PC-9 (cell line): ENCODE data around the gene THADA. TPM values are rescaled to one million over a fixed set of nuclear protein-coding genes. Genes with fewer than 3 reads are reported as not detected.
A peak's percentile ranks its signal among the peaks of the same experiment; 100 is the strongest.

ENCODE experiments used
- BruUV-seq: library from RNA; stranded (reverse); fragments of 400-500 nt; replicated peaks from 2 replicates; lab custom pipeline; 2021; lab: Mats Ljungman, UMichigan
- CTCF ChIA-PET: fragments of 300-600 bp; sonication (Branson Sonifier 250); formaldehyde crosslinking; loops from one replicate; lab custom pipeline; 2022; ENCODE audit warnings: antibody characterized with exemption; lab: Charles Lee
- POLR2A ChIA-PET: fragments of 300-600 bp; sonication (Branson Sonifier 250); formaldehyde crosslinking; loops from one replicate; lab custom pipeline; 2022; ENCODE audit warnings: antibody characterized with exemption; ENCODE audit not compliant: unreplicated experiment; lab: Charles Lee
- DNase-seq, 2 experiments: peaks; one replicate each; pipeline versions ENCODE4 v3.0.0 to v3.0.0-alpha.2; 2015 to 2022; ENCODE audit warnings: mixed read lengths in 1 of 2
- H2AFZ ChIP-seq: fragments of 200-600 bp; sonication (generic); 2 replicates; pipeline ENCODE4 v1.8.1; 2017; ENCODE audit warnings: antibody characterized with exemption
- H3F3A ChIP-seq: fragments of 200-600 bp; sonication (generic); 2 replicates; pipeline ENCODE4 v1.8.1; 2017; ENCODE audit warnings: antibody characterized with exemption, mild to moderate bottlenecking, low read depth; ENCODE audit not compliant: insufficient read depth
- H3K27ac ChIP-seq: fragments of 200-600 bp; sonication (generic); 2 replicates; pipeline ENCODE4 v1.6.1; 2016; ENCODE audit warnings: mixed run types
- H3K27me3 ChIP-seq: fragments of 200-600 bp; sonication (generic); 2 replicates; pipeline ENCODE4 v1.6.1; 2016; ENCODE audit warnings: low read depth, mixed run types; ENCODE audit not compliant: insufficient read depth
- H3K36me3 ChIP-seq: fragments of 200-600 bp; sonication (generic); 2 replicates; pipeline ENCODE4 v1.6.1; 2016; ENCODE audit warnings: low read depth, mixed run types
- H3K4me1 ChIP-seq: fragments of 200-600 bp; sonication (generic); replicated peaks from 2 replicates; pipeline ENCODE4 v1.6.1; 2016; ENCODE audit warnings: mixed run types; ENCODE audit not compliant: insufficient read depth
- H3K4me2 ChIP-seq: fragments of 200-600 bp; sonication (generic); 2 replicates; pipeline ENCODE4 v1.6.1; 2017; ENCODE audit warnings: mixed run types
- H3K4me3 ChIP-seq: fragments of 200-600 bp; sonication (generic); 2 replicates; pipeline ENCODE4 v1.6.1; 2016; ENCODE audit warnings: mixed run types
- H3K79me2 ChIP-seq: fragments of 200-600 bp; sonication (generic); 2 replicates; pipeline ENCODE4 v1.6.1; 2017; ENCODE audit warnings: low read depth, mixed run types
- H3K9me2 ChIP-seq: fragments of 200-600 bp; sonication (generic); 2 replicates; pipeline ENCODE4 v1.8.1; 2017; ENCODE audit warnings: mild to moderate bottlenecking; ENCODE audit not compliant: insufficient read depth
- H3K9me3 ChIP-seq: fragments of 200-600 bp; sonication (generic); 2 replicates; pipeline ENCODE4 v1.8.1; 2016; ENCODE audit warnings: low read depth; ENCODE audit not compliant: insufficient read depth
- H4K20me1 ChIP-seq: fragments of 200-600 bp; sonication (generic); 2 replicates; pipeline ENCODE4 v1.8.1; 2017; ENCODE audit not compliant: insufficient read depth
- CTCF ChIP-seq: fragments of 200-600 bp; sonication (generic); conservative IDR thresholded peaks from 2 replicates; pipeline ENCODE4 v1.6.1; 2017; ENCODE audit warnings: mixed run types, antibody characterized with exemption, mild to moderate bottlenecking, moderate library complexity
- EZH2 ChIP-seq: fragments of 200-600 bp; sonication (generic); IDR thresholded peaks from 2 replicates; pipeline ENCODE4 v1.8.0; 2017; ENCODE audit warnings: antibody characterized with exemption, low read depth
- intact Hi-C: fragments of 100-400 bp; cut with micrococcal nuclease; formaldehyde crosslinking; loops from one replicate; pipeline ENCODE4 v1.10.0; 2022; ENCODE audit not compliant: unreplicated experiment
- total RNA-seq: library from RNA; stranded (reverse); gene quantifications from 2 replicates; pipeline ENCODE4 v1.2.3, GENCODE V29; 2021

Gene THADA
- total RNA-seq, 1 experiment from 2014 or later = 28.1 TPM

GRCh38 chr2:43226955-43227829 lies 368.6 kb downstream of the THADA start:
- Histone ChIP-seq H2AFZ (peak overlapping the region; percentile 78), H3K4me2 (peak overlapping the region; percentile 94), H3K4me1 (peaks cover 29% of the 10 kb centered on the region), H3K4me3 (peak overlapping the region; percentile 72), H3K27me3 (no peaks in the 10 kb centered on the region), H3K36me3 (peaks cover 18% of the 10 kb centered on the region), H3K9me2 (no peaks in the 10 kb centered on the region), H3F3A (peaks cover 57% of the 10 kb centered on the region), H3K9me3 (no peaks in the 10 kb centered on the region), H3K79me2 (peaks cover 58% of the 10 kb centered on the region), H3K27ac (peak overlapping the region; percentile 92), H4K20me1 (0 out of 2 replicates have a peak, but pooled peaks cover 9% of the 10 kb centered on the region)
- intact Hi-C loops = loop anchor here (1.0 to 5.0 kb wide), 11 partner anchors 48 to 257 kb away; no protein-coding TSS in a partner anchor
- CTCF ChIA-PET = interaction anchor here (0.6 to 1.4 kb wide), 8 partner anchors 19 to 264 kb away, joined by 3 to 9 read pairs (median 4); no protein-coding TSS in a partner anchor
- POLR2A ChIA-PET = interaction anchor here (0.5 to 1.2 kb wide), 21 partner anchors 42 to 774 kb away, joined by 3 to 19 read pairs (median 4); partner anchors contain the start of gene THADA
- TF ChIP-seq CTCF = peak; percentile 63; the same call in 1 of the 2 replicates
- no peak for TF ChIP-seq EZH2
- DNase-seq = peak; percentile 84 to 91
- TSS peak; percentile 40 for BruUV-seq

- H3K4me3 ChIP-seq = peak within 1 kb of the TSS; percentile 72
- peaks cover 19% of the 10 kb centered on the region for H3K36me3 ChIP-seq
- TF ChIP-seq CTCF (no peak), EZH2 (no peak)
- H3K4me2 ChIP-seq = peak within 1 kb of the TSS; percentile 99
- peaks cover 65% of the 10 kb centered on the region for H3K79me2 ChIP-seq
- DNase-seq = peak; percentile 88 to 99
- peak within 1 kb of the TSS; percentile 92 for H3K27ac ChIP-seq
- H3K4me1 ChIP-seq = peaks cover 34% of the 10 kb centered on the region
- intact Hi-C loops = loop anchor here (1.0 to 5.0 kb wide), 7 partner anchors 48 to 241 kb away; no protein-coding TSS in a partner anchor
- H4K20me1 ChIP-seq = 0 out of 2 replicates have a peak, but pooled peaks cover 9% of the 10 kb centered on the region
- no peaks in the 10 kb centered on the region for H3K27me3 ChIP-seq
- BruUV-seq = no TSS peak
- peak within 1 kb of the TSS; percentile 78 for H2AFZ ChIP-seq
- CTCF ChIA-PET = interaction anchor here (0.6 to 1.4 kb wide), 5 partner anchors 56 to 258 kb away, joined by 3 to 9 read pairs (median 4); no protein-coding TSS in a partner anchor
- H3K9me3 ChIP-seq = no peaks in the 10 kb centered on the region
- peaks cover 60% of the 10 kb centered on the region for H3F3A ChIP-seq
- H3K9me2 ChIP-seq = no peaks in the 10 kb centered on the region
- POLR2A ChIA-PET = interaction anchor here (0.5 to 1.2 kb wide), 22 partner anchors 43 to 775 kb away, joined by 3 to 19 read pairs (median 4); partner anchors contain the start of gene THADA
Measured at GRCh38 chr2:43226558-43226954, 369.3 kb downstream of the THADA start, which contains the start of gene ZFP36L2. Gene ZFP36L2 (minus strand): TSS chr2:43226606. CDS start chr2:43226315, 291 bp downstream.
